HEK293 (cell line): ENCODE measurements around the gene PPARA.

Source experiments
- ZNF174 ChIP-seq: fragments of 450-650 bp; formaldehyde crosslinking; IDR thresholded peaks from 2 replicates; pipeline ENCODE4 v1.5.0; 2017; ENCODE audit warnings: missing biosample characterization, mild to moderate bottlenecking, missing genetic modification characterization
- ZNF530 ChIP-seq: fragments of 450-650 bp; formaldehyde crosslinking; IDR thresholded peaks from 2 replicates; pipeline ENCODE4 v1.5.1; 2016; ENCODE audit warnings: low read depth, missing biosample characterization, missing genetic modification characterization
- TF ChIP-seq, protein P1 (sequence below): fragments of 450-650 bp; formaldehyde crosslinking; IDR thresholded peaks from 2 replicates; pipeline ENCODE4 v1.5.1; 2016; ENCODE audit warnings: missing biosample characterization, missing genetic modification characterization

DNA sequence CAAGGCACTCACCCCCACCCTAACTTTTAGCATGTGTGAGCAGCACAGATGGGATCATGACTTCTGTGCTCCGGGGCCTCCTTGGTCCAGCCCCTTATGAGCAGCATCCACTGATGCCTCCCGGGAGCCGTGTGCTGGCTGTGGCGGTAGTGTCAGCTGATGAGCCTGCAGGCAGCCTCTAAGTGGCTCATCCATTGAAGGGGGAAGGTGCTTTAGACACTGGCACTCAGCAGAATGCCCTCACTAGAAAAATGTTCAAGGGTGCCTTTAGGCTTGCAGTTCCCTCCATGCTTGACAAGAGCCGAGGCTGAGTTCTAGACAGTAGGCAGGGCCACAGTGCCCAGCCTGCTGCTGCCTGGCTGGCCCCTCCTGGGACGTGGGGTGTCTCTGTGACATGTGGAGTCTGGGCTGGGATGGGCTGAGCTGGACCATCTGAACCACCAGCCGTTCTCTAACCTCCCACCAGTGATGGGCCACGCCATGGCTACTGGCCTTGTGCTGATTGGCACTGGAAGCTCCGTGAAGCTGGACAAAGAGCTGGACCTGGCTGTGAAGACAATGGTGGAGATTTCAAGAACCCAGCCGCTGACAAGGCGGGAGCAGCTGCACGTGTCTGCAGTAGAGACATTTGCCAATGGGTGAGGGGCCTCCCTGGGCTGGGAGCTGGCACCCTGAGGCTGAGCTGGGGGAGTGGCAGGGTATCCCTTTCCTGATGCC lies 123.3 kb downstream of the PPARA start:
- TF ChIP-seq, protein P1, sequence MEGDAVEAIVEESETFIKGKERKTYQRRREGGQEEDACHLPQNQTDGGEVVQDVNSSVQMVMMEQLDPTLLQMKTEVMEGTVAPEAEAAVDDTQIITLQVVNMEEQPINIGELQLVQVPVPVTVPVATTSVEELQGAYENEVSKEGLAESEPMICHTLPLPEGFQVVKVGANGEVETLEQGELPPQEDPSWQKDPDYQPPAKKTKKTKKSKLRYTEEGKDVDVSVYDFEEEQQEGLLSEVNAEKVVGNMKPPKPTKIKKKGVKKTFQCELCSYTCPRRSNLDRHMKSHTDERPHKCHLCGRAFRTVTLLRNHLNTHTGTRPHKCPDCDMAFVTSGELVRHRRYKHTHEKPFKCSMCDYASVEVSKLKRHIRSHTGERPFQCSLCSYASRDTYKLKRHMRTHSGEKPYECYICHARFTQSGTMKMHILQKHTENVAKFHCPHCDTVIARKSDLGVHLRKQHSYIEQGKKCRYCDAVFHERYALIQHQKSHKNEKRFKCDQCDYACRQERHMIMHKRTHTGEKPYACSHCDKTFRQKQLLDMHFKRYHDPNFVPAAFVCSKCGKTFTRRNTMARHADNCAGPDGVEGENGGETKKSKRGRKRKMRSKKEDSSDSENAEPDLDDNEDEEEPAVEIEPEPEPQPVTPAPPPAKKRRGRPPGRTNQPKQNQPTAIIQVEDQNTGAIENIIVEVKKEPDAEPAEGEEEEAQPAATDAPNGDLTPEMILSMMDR: no peak
- no peak for TF ChIP-seq ZNF174 (tag by site-specific recombination)
- no peak for TF ChIP-seq ZNF530 (tag by site-specific recombination)
